ENCODE results near the gene PTTG1IP.

Gene PTTG1IP

DNA sequence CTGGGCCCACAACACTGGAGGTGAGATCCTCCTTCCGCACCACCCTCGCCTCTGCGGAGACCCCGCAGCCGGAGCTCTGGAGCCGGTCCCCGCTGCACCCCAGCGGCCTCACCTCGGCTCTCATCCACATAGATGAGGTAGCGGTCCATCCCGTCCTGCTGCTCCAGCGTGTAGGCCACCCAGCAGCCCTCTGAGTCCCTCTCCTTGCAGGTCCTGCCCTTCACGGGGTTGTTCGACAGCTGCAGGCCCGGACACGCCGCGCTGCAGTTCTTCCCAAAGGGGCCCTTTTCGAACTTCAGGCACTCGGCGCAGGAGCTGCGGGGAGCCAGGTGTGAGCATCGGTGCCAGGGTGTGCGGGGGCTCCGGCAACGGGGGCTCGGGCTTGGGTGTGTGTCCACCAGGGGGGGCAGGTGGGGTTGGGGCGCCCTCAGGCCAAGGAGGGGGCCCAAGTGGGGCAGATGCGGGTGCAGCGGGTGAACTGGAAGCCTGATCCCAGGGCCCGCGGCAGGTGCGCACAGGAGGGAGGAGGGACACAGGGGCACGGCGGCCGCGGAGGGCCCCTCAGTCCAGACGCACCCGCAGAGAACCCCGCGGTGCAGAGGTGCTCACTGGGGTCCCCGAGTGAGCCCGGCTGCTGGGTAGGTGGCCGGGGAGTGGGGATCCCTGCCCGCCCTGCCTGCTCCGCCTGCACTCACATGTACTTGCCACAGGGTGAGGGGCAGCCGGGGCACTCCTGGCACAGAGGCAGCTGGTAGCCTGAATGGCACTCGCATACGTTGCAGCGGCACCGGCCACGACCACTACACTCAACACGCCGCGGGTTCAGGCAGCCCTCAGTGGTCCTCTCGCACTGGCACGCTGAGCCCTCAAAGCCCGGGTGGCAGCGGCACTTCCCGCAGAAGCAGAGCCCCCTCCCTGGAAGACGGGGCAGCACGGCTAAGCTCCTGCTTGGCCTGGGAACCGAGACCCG lies 15.4 kb upstream of the PTTG1IP start:
- H3K36me3 ChIP-seq (ENCODE audit: insufficient read depth, insufficient read length, low read length), result no peaks in the 10 kb centered on the region
- peaks cover 14% of the 10 kb centered on the region for H3K27me3 ChIP-seq (ENCODE audit: insufficient read depth, insufficient read length)
- H3K4me3 ChIP-seq (ENCODE audit: insufficient read length, low read depth), result no peak overlapping the region
- peaks cover 10% of the 10 kb centered on the region for H3K4me1 ChIP-seq (ENCODE audit: insufficient read depth, insufficient read length)
- no peaks in the 10 kb centered on the region for H3K9me3 ChIP-seq (ENCODE audit: insufficient read depth, low read length)
- H3K9ac ChIP-seq (ENCODE audit: insufficient read length, low read depth), result no peak overlapping the region
- DNase-seq (ENCODE audit: low read depth, low spot score), result no peak
- TF ChIP-seq SUZ12 (IDR thresholded peaks at IDR 0.05; ENCODE audit: extremely low read depth, insufficient read depth, insufficient read length) (no peak), YY1 (IDR thresholded peaks at IDR 0.05; ENCODE audit: insufficient read depth, insufficient read length) (no peak), ZNF274 (IDR thresholded peaks at IDR 0.05; ENCODE audit: low read depth, low read length) (no peak)

DNA sequence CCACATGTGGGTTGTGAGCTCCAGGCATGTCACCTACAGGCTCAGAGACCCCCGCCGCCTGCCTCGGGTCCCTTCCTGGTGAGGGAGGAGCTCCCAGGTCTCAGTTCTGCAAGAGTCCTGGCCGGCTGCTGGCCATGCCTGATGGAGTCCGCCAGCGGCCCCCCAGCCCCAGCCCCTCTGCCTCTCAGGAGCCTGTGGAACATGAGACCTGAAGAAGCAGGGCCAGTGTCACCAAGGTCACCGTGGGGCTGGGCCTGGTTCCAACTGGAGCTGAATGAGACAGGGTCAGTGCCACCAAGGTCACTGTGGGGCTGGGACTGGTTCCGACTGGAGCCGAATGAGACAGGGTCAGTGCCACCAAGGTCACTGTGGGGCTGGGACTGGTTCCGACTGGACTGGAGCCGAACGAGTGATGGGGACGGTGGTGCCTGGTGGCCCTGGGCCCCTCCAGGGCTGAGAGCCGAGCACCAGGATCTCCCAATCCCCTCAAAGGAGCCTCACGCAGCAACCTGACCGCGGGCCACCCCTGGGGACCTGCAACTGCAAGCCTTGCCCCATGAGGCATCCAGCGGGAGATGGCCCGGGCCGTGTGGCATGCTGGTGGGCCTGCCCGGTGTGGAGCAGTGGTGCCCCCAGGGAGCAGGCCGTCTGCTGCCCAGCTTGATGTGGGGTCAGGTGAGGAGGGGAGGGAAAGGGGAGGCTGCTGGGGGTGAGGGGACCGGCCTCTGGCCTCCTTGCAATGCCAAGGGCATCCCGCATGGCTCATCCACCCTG lies 14.5 kb upstream of the PTTG1IP start:
- no peak for DNase-seq (ENCODE audit: low read depth, low spot score)
- Histone ChIP-seq H3K9ac (ENCODE audit: insufficient read length, low read depth) (no peak overlapping the region), H3K36me3 (ENCODE audit: insufficient read depth, insufficient read length, low read length) (no peaks in the 10 kb centered on the region), H3K4me1 (ENCODE audit: insufficient read depth, insufficient read length) (peaks cover 13% of the 10 kb centered on the region), H3K4me3 (ENCODE audit: insufficient read length, low read depth) (no peak overlapping the region), H3K9me3 (ENCODE audit: insufficient read depth, low read length) (no peaks in the 10 kb centered on the region), H3K27me3 (ENCODE audit: insufficient read depth, insufficient read length) (peaks cover 5% of the 10 kb centered on the region)
- no peak for TF ChIP-seq YY1 (IDR thresholded peaks at IDR 0.05; ENCODE audit: insufficient read depth, insufficient read length)
- TF ChIP-seq SUZ12 (IDR thresholded peaks at IDR 0.05; ENCODE audit: extremely low read depth, insufficient read depth, insufficient read length), result no peak
- TF ChIP-seq ZNF274 (IDR thresholded peaks at IDR 0.05; ENCODE audit: low read depth, low read length), result no peak

DNA sequence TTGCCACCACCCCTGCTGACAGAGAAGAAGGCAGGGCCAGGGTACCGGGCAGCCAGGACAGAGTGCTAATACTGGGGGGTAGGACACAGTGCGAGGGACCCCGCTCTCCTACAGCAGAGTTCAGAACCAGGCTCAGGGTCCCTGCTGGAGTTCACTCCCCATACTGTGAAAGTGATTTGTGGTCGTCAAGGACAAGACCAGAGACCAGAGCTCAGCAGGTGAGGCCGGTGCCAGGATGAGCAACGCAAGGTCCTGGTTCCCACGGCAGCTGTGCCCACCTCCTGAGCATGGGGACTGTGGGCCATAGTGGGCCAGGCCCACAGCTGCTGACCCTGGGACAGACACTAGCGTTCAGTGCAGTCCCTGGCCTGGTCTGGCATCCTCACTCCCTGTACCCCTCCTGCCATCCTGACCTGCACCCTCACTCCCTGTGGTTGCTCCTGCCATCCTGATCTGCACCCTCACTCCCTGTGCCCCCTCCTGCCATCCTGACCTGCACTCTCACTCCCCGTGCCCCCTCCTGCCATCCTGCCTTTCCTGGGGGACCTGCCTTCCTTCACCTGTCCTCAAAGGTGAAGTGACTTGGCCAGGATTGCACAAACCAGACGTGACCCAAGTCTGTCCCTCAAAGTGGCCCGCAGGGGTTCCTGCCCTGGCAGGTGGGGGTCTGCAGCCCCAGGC lies 13.8 kb upstream of the PTTG1IP start:
- no peak for DNase-seq (ENCODE audit: low read depth, low spot score)
- Histone ChIP-seq H3K4me3 (ENCODE audit: insufficient read length, low read depth) (no peak overlapping the region), H3K27me3 (ENCODE audit: insufficient read depth, insufficient read length) (peaks cover 7% of the 10 kb centered on the region), H3K4me1 (ENCODE audit: insufficient read depth, insufficient read length) (peaks cover 12% of the 10 kb centered on the region), H3K9me3 (ENCODE audit: insufficient read depth, low read length) (no peaks in the 10 kb centered on the region), H3K36me3 (ENCODE audit: insufficient read depth, insufficient read length, low read length) (no peaks in the 10 kb centered on the region), H3K9ac (ENCODE audit: insufficient read length, low read depth) (no peak overlapping the region)
- TF ChIP-seq ZNF274 (IDR thresholded peaks at IDR 0.05; ENCODE audit: low read depth, low read length), result no peak
- no peak for TF ChIP-seq YY1 (IDR thresholded peaks at IDR 0.05; ENCODE audit: insufficient read depth, insufficient read length)
- no peak for TF ChIP-seq SUZ12 (IDR thresholded peaks at IDR 0.05; ENCODE audit: extremely low read depth, insufficient read depth, insufficient read length)

DNA sequence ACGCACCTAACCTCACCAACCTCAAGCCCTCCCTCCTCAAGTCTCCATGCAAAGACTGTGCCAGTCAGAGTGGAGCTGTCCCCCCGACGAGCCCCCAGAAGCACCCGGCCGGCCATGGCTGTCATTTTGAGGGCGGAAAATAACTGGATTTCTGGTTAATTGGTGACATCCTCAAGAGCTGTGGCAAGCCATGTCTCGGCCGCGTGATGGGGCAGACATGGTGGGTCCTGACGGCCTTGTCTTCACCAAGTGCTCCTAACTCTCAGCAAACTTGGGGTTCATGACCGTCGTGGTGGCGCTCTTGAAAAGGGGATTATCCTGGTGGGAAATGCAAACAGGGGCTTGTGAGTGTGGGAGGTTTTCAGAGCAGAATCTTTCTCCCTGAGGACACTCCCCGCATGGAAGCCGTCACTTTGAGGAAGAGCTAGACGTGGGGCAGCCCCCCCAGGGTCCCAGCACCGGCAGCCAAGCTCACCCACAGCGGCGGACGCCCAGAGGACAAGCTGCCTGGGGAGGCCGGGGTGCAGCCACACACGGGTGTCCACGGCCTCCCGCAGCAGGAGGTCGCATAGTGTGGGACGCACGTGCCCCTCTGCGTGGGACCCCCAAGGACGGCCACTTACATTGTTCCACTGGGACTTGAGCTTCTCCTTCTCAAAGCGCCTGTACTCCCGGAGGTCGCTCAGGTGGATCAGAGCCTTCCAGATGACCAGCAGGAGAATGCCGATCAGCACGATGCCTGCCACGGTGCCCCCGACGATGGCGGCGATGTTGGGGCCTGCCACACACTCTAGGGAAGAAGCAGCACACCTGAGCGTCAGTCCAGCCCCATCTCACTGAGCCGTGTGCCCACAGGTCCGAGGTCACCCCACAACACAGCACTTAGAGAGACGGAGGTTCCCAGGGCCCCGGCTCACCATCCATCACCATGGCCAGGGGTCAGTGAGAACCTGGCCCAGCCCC lies 12.9 kb upstream of the PTTG1IP start:
- TF ChIP-seq YY1 (IDR thresholded peaks at IDR 0.05; ENCODE audit: insufficient read depth, insufficient read length) (no peak), SUZ12 (IDR thresholded peaks at IDR 0.05; ENCODE audit: extremely low read depth, insufficient read depth, insufficient read length) (no peak), ZNF274 (IDR thresholded peaks at IDR 0.05; ENCODE audit: low read depth, low read length) (no peak)
- Histone ChIP-seq H3K27me3 (ENCODE audit: insufficient read depth, insufficient read length) (peaks cover 8% of the 10 kb centered on the region), H3K9me3 (ENCODE audit: insufficient read depth, low read length) (no peaks in the 10 kb centered on the region), H3K9ac (ENCODE audit: insufficient read length, low read depth) (no peak overlapping the region), H3K4me1 (ENCODE audit: insufficient read depth, insufficient read length) (peaks cover 12% of the 10 kb centered on the region), H3K36me3 (ENCODE audit: insufficient read depth, insufficient read length, low read length) (no peaks in the 10 kb centered on the region), H3K4me3 (ENCODE audit: insufficient read length, low read depth) (no peak overlapping the region)
- DNase-seq (ENCODE audit: low read depth, low spot score), result no peak

DNA sequence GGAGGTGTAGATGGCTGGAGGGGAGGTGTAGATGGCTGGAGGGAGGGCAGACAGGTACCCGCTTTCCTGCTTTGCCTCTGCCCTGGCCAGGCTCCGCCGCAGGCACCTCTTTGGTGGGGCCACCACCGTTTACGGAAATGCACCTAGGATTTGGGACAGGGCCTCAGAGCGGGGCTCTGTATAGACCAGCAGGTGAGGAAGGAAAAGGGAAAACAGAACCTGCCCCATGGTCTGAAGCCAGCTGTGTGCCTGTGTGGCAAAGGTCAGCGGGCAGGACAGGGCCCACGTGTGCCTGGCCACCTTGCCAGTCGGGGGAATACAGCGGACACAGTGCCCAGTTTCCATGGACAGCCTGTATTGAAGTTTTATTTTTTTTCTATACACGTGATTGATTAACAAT lies 12.1 kb upstream of the PTTG1IP start:
- no peak for DNase-seq (ENCODE audit: low read depth, low spot score)
- no peaks in the 10 kb centered on the region for H3K9me3 ChIP-seq (ENCODE audit: insufficient read depth, low read length)
- H3K4me1 ChIP-seq (ENCODE audit: insufficient read depth, insufficient read length), result peaks cover 12% of the 10 kb centered on the region
- TF ChIP-seq ZNF274 (IDR thresholded peaks at IDR 0.05; ENCODE audit: low read depth, low read length), result no peak
- no peak for TF ChIP-seq YY1 (IDR thresholded peaks at IDR 0.05; ENCODE audit: insufficient read depth, insufficient read length)
- no peak for TF ChIP-seq SUZ12 (IDR thresholded peaks at IDR 0.05; ENCODE audit: extremely low read depth, insufficient read depth, insufficient read length)
- H3K27me3 ChIP-seq (ENCODE audit: insufficient read depth, insufficient read length), result peaks cover 8% of the 10 kb centered on the region
- no peak overlapping the region for H3K4me3 ChIP-seq (ENCODE audit: insufficient read length, low read depth)
- no peaks in the 10 kb centered on the region for H3K36me3 ChIP-seq (ENCODE audit: insufficient read depth, insufficient read length, low read length)
- no peak overlapping the region for H3K9ac ChIP-seq (ENCODE audit: insufficient read length, low read depth)

DNA sequence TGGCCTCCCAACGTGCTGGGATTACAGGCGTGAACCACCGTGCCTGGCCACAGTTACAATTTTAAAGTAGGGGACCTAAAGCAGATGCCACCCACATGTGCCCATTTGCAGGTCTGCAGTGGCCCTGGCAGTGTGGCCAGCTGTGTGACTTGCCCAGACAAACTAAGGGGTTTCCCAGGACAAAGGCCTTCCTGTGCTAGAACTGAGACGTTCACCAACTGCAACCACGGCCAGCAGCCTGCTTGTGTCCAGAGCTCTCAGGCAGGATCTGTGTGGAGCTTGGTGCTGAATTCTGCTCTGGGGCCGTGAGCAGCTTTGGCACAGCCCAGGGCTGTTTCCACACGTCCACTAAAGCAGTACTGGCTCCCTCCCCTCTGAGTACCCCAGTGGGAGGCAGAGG lies 10.6 kb upstream of the PTTG1IP start:
- Histone ChIP-seq H3K27me3 (ENCODE audit: insufficient read depth, insufficient read length) (peaks cover 8% of the 10 kb centered on the region), H3K9me3 (ENCODE audit: insufficient read depth, low read length) (no peaks in the 10 kb centered on the region), H3K4me3 (ENCODE audit: insufficient read length, low read depth) (no peak overlapping the region), H3K4me1 (ENCODE audit: insufficient read depth, insufficient read length) (peaks cover 6% of the 10 kb centered on the region), H3K9ac (ENCODE audit: insufficient read length, low read depth) (no peak overlapping the region), H3K36me3 (ENCODE audit: insufficient read depth, insufficient read length, low read length) (no peaks in the 10 kb centered on the region)
- no peak for DNase-seq (ENCODE audit: low read depth, low spot score)
- TF ChIP-seq SUZ12 (IDR thresholded peaks at IDR 0.05; ENCODE audit: extremely low read depth, insufficient read depth, insufficient read length) (no peak), ZNF274 (IDR thresholded peaks at IDR 0.05; ENCODE audit: low read depth, low read length) (no peak), YY1 (IDR thresholded peaks at IDR 0.05; ENCODE audit: insufficient read depth, insufficient read length) (no peak)
